Subcutaneous adipose tissue (tissue), 4 donors: ENCODE data around the gene NPBWR2. TPM values are rescaled to one million over a fixed set of nuclear protein-coding genes. Genes with fewer than 3 reads are reported as not detected.

Experiments used
- CTCF ChIP-seq: fragments of 450-650 bp; IDR thresholded peaks from one replicate; pipeline ENCODE4 v1.5.1; 2016; ENCODE audit warnings: low read depth, mild to moderate bottlenecking, control low read depth, antibody characterized with exemption, moderate library complexity
- total RNA-seq, 4 donors: library from RNA; depleted of rRNA; stranded (reverse); fragments of >200 nt; gene quantifications; one replicate each; pipeline ENCODE4 v1.1.0, GENCODE V29; 2016

Gene NPBWR2
- total RNA-seq, 4 donors from 2014 or later: not detected

- no peak for TF ChIP-seq CTCF
Observed at GRCh38 chr20:64152906-64153305, 45.5 kb upstream of the NPBWR2 start.

- TF ChIP-seq CTCF: no peak
Observed at GRCh38 chr20:64151633-64152530, 44.5 kb upstream of the NPBWR2 start.

GRCh38 chr20:64150756-64151632 lies 43.6 kb upstream of the NPBWR2 start:
- no peak for TF ChIP-seq CTCF

- TF ChIP-seq CTCF: no peak
Observed at GRCh38 chr20:64149809-64150560, 42.6 kb upstream of the NPBWR2 start.

GRCh38 chr20:64149141-64149540 lies 41.8 kb upstream of the NPBWR2 start:
- TF ChIP-seq CTCF: no peak

- TF ChIP-seq CTCF: no peak
Observed at GRCh38 chr20:64148581-64148980, 41.2 kb upstream of the NPBWR2 start.
